GM19467 (cell line): ENCODE data around the gene TNFSF18.
"Not testable (repeated sequence)": the region's sequence is repeated elsewhere in the genome, so short reads cannot be mapped to it uniquely, and the experiment has no call there.

Experiments
- ATAC-seq: cut with Tn5 transposase; IDR thresholded peaks from one replicate; pipeline ENCODE4 v1.9.1; 2021; ENCODE audit warnings: mild to moderate bottlenecking, moderate library complexity; ENCODE audit not compliant: unreplicated experiment

Gene TNFSF18, protein sequence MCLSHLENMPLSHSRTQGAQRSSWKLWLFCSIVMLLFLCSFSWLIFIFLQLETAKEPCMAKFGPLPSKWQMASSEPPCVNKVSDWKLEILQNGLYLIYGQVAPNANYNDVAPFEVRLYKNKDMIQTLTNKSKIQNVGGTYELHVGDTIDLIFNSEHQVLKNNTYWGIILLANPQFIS

DNA sequence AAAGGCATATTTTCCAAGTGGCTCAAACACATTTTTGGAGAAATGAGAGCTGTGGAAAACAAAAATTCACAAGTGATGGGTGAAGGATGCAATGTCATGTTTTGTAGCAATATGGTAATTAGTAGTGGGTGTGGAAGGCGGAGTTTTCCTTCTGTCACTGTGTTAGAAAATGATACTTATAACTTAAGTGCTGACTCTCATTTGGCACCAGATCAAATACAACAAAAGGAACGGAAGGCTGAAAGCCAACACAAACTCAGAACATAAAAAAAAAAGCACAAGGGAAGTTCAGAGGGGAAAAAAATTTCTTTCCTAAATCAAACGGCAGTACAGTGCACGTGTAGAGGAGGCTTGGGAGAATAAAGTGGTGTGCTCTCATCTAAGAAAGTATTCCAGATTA, at the start of gene TNFSF18:
TNFSF18 (minus strand) TSS at position 77 of the 400 bp plus-strand sequence; CDS start at position 32, 45 bp downstream.
- no peak for ATAC-seq

DNA sequence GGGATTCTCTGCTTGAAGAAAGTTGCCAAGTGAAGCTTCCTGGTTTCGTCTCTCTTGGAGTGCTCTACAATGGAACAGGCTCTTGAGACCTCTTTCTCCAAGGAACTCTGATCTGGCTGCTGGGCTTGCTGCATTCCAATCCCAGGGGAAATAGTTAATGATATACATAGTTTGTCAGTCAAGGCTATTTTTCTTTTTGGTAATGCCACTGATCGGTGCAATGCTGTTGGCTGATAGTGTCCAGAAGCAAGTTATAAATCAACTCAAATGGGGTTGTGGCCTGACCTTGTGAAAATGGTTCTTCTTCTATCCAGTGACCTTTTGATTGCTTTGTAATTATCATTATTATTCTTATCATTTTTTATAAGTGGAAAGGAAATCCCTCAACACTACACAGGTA, 48.4 kb upstream of the TNFSF18 start:
- no peak for ATAC-seq

DNA sequence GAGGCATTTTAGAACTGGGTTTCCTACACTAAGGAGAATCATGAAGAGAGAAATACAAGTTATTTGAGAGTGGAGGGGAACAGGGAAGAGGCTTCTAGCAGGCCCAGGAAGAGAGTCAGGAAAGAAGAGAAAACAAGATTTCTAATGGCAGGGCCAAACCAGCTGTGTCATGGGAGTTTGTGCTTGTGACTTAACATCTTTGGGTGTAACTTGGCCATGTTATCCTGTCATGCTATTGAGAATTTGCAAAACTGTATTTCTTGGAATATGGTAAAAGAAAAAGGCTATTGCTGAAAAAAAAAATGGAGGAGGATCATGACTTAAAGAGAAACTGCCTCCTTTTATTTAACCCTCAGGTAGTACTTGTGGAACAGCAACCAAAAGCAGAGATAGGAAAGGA, 47.4 kb upstream of the TNFSF18 start:
- no peak for ATAC-seq

DNA sequence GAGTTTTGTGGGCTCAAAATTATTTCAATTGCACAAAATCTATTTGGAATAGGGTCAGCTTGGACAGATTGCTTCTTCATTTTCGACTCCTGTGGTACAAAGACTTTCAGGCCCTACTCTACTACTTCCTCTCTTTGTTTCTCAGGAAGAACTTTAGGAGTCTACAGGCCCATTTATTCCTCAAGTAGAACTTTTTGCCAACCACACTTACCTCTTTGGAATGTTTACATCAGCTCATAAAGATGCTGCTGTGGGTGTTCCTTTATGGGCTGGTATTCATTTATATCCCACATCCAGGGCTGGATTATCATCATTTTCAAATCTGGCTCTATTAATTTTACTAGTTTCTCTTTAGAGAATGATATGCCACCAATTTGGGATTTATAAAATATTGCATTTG, 46.3 kb upstream of the TNFSF18 start:
- no peak for ATAC-seq

DNA sequence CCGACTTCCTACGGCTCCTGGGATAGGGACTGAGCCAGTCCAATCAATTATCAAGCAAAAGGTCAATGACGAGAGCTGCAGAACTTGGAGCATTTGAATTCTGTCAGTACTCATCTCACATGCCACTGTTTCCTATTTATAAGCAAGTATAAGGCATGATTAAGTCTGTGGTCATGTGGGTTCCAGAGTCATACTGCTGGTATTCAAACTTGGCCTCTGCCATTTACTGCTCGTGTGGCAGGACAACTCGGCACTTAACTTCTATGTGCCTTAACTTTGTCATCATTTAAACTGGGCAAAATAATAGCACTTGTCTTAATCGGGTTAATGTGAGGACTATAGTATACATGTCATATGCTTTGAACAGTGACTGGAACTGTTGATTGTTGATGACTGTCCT, 44.9 kb upstream of the TNFSF18 start:
- ATAC-seq, result no peak

DNA sequence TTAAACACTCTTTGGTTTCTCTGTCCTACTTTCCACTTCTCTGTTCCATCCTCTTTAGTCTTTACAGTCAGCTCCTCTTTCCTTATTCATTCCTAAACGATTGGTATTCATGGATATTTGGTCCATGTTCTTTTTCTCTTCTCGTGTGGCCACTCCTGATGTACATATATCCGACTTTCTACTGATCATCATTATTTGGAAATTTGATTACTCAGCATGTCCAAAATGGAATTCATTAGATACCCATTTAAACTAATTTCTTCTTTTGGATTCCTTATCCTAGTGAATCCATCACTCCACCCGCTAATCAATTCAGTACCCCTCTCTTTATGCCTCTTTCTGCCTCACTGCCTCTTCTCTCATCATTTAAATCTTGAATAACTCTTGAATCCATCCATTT, 43.8 kb upstream of the TNFSF18 start:
- no peak for ATAC-seq

DNA sequence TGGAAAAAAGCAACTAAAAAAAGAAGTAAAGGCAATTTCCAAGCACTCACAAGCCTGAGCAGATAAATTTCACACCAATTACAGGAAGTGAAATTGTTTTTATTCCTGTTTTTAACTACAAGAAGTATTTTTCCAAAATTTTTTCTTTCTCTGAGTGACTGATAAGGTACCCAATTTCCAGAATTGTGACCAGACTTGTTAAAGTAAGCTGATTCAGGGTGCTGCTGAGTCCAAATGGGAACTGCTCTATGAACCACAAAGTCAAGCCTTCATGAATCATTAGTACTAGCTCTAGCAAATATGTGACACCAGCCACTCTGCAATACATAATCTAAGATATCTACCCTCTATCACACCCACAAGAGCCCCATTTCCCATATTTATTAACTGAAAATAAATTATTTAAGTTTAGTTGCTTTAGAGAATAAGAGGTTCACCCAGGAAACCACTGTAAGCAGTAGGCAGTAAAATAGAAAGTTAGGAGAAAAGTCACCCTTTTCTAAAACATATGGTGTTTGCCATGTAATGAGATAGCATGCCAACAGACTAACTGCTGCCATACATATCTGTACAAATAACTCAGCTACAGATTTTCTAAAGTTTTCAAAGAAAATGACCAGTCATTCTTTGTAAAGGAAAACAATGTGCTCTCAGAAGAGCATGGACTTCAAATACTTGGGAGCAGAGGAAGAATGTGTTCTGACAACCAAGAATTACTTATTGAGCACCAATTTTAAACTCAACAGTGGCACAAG, 43.1 kb upstream of the TNFSF18 start:
- no peak for ATAC-seq

DNA sequence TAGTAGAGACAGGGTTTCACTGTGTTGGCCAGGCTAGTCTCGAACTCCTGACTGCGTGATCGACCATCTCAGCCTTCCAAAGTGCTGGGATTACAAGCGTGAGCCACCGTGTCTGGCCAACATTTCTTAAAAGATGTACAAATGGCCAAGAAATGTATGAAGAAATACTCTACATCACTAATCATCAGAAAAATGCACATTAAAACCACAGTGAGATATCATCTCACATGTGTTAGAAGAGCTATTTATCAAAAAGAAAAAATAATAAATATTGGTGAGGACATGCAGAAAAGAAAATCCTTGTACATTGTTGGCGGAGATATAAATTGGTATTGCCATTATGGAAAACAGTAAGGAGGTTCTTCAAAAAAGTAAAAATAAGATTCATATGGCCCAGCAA, 33.6 kb upstream of the TNFSF18 start:
- no peak for ATAC-seq

DNA sequence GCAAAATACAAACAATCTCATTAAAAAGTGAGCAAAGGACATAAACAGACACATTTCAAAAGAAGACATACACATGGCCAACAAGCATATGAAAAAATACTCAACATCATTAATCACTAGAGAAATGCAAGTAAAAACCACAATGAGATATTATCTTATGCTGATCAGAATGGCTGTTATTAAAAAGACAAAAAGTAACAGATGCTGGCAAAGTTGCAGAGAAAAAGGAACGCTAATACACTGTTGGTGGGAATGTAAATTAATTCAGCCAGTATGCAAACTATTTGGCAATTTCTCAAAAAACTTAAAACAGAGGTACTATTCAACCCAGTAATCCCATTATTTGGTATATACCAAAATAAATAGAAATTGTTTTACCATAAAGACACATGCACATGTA, 32.2 kb upstream of the TNFSF18 start:
- ATAC-seq, result no peak

DNA sequence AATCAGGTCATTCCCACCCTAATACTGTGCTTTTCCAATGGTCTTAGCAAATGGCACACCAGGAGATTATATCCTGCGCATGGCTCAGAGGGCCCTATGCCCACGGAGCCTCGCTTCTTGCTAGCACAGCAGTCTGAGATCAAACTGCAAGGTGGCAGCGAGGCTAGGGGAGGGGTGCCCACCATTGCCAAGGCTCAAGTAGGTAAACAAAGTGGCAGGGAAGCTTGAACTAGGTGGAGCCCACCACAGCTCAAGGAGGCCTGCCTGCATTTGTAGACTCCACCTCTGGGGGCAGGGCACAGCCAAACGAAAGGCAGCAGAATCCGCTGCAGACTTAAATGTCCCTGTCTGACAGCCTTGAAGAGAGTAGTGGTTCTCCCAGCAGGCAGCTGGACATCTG, 23.5 kb upstream of the TNFSF18 start:
- ATAC-seq, result not testable (repeated sequence)

DNA sequence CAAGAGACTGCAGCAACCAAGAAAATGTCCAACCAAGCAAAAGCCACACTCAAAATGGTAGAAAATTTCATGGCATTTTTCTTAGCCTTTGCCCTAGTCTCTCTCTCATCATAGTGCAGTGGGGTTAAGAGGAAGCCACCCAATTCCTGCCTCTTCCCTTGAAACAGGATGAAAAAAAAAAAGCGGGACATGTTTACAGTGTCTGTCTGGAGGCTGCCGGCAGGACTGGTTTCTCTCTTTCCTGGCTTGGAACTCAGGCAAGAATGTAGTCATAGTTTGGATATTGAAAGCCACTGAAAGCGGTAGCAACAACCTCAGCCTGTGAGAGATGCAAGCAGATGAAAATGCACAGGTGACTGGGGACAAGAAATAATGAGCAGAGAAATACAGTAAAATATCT, 13.3 kb upstream of the TNFSF18 start:
- no peak for ATAC-seq

DNA sequence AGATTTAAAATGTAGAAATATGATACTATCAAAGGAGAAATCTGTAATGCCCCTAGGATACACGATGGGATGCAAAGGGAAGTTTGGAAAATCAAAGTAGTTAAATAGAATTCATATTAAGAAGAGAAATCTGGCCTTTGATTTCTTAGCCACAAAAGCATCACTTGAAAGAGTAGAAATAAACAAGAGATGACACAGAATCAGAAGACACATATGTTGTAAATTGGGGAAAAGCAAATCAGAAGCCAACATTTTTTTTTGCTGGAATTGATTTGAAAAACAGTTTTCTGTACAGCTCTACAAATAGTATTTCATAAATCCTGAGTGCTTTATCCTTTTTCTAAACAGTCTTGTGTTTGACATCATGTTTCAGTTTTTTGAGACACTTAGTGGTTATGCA, 12.4 kb upstream of the TNFSF18 start:
- ATAC-seq, result no peak

DNA sequence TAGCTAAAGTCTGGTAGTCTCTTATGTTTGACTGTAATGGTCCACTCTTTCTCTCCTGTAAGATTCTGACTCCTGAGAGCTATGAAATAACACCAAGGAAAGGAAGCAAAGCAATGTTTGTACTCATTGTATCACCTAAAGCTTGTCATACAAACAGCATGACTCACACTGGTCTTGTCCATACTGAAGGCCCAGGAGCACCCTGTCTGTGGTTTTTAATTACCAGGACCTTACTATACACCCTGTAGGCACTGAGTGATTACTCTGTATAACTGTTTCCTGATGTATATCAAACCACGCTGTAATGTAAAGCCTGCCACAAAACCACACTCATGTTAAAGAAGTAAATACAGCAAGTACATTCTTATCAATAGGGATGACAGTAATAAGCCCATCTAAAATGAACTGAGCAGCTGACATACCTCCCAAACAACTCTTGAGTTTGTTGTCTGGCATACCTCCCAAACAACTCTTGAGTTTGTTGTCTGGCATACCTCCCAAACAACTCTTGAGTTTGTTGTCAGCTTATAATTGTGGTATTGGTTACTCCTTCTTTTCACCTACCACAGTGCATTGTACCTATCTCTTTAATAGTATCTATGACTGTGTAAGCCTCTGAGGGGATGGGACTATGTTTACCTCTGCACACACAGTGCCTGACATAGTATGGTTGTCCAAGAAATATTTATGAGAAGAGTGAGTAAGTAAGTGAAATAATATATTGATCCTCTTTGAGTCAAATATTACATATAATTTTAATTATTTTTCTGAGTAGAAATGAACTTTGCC, 11.6 kb upstream of the TNFSF18 start:
- ATAC-seq, result no peak

DNA sequence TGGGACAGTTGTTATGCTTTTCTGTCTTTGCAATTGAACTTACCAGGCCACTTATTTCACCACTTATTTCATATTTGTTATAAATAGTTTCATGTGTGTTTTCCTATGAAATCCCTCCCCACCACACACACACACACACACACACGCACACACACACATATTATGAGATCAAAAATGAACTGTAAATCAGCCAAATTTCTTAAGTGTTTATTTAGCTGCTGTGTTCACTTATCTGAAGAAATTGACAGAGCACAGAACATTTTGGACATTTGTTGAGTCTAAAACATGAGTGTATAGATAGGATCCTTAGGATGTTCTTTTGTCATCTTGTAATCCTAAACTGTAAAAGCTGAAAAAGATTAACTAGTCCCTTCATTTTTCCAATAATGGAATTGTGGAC, 7.8 kb upstream of the TNFSF18 start:
- no peak for ATAC-seq

DNA sequence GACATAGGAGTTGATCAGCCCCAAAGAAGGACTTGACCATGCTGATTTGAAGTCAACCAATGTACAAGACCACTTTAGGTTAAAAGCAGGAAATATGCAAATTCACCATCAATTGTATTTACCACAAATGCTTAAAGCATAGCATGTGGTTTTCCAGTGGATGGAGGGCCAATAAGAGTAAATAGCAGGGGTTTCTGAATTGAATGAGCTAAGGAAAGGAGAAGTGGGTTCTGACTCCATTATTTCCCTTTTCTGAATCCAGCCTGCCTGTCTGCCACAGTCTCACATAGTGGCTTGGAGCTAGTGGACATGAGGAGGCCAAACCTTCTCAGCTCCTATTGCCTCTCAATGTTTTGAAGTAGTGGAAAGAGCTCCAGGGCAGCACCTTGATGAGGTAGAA, 7.2 kb upstream of the TNFSF18 start:
- no peak for ATAC-seq

DNA sequence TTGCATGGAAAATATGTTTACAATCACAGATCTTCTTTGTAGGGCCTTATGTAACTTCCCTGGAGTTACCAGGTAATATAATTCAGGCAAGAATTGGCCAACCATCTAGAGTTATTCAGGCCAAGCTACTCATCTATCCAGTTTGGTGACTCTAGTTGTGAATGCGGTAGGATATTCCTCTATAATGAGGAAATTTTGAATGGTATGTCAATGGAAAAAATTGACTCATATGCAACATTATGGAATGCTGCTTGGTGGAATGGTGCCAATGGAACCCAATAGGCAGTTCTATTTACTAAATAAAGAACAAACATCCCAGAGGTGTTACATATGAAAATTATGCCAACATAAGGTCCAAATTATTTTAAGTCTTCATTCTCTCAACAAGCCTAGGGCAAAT, 5.6 kb upstream of the TNFSF18 start:
- ATAC-seq, result no peak

DNA sequence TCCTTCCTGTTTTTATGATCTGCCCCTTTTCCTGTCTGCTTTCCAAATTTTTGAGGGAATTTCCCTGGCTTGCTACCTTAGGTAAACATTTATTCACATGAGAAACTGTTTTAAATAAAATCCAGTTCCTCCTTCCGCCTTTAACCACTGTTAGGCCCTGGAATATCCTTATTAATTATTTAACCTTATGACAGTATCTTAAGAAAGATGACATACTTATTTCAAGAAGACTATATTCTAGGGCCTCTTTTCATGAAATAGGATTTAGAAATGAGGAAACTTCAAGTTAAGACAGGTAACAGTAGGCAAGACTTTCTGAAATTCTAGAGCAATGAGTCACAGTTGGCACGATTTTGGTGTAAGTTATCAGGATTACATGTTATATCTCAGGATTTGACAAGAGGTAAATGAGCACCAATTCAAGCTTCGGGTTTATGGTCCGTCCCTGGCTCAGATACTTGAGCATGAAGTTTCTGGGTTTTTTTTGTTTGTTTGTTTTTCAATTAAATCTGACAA, 2.0 kb upstream of the TNFSF18 start:
- no peak for ATAC-seq

DNA sequence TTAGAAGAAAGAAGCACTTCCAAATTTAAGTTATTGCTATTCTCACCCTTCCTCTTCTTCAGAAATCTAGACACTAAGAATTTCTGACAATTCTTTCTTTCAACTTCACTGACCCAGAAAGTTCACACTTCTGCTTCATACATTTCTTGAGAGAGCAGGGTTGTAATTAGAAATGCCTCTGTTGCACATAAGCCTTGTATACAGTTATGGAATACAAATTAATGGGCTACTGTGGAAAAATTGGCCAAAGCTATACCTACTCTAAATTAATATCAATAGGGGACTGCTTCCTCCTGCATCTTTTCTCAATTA, 1.5 kb downstream of the TNFSF18 start:
- ATAC-seq, result no peak

DNA sequence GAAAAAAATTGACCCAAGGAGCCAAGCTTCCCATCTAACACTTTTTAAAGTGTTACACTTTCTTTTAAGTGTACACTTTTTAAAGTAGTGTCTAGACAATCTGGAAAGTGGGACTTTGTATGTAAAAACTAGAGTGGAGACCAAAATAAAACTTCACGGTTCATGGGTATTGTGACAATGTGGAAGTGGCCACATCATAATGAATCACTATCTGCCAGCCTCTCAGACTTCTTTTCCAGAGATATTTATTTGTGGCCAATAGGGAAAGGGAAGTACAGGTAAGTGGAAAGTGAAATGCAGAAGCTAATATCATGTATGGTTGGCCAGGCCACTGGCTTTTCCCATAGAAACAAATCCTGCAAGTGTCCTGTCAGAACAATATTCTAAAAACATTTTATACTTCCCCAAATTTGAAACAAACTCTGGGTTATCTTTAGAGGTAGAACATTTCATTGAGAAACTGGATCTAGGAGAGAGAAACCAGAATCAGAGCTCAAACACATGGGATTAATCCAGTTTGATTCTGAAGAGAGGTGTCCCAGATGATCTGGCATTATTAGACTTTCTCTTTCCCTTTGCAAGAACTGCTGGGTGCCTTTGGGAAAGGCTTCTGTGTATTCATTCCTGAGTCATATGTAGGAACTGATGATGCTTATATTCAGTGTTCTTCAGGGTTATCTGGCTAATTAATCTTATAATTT, 2.0 kb downstream of the TNFSF18 start:
- ATAC-seq, result no peak

DNA sequence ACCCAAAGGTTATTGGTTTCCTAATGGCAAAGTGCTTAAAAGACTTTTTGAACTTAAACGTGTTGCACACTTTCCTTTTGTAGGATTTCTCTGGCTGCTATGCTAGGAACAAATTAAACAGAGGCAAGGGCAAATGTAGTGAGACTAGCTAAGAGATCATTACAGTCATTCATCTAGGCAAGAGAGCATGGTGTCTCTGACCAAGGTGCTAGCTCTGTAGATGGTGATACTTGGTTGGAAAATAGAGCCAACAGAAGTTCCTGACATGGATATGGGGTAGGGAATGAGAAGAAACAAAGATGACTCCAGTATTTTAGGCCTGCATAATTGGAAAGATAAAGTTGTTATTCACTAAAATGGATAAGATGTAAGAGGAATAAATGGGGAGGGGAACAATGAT, 6.1 kb downstream of the TNFSF18 start:
- ATAC-seq, result no peak

DNA sequence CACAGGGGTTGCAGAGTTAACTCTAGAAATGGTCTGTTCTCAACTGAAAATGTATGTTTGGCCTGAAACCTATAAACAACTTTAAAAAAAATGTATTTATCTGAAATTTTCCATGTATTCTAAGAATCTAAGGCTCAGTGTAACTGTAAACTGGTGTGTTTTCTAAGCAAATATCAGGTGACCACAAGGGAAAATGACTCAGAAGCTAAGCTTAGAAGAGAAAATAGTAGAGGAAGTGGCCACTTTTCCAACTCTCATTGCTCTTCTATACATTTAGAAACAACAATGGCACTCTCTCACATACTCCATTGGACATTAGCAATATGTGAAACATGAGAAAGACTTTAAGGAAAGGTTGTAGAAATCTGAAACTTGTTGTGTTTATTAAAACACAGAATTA, 7.5 kb downstream of the TNFSF18 start:
- ATAC-seq, result no peak
